Panc1 (cell line): ENCODE results near the gene EDAR. TPM values are rescaled to one million over a fixed set of nuclear protein-coding genes. Genes with fewer than 3 reads are reported as not detected.

ENCODE experiments used
- ATAC-seq: fragments of 200-7000 bp; cut with Tn5 transposase; 2 replicates; pipeline ENCODE4 v1.9.1; 2020; ENCODE audit warnings: mild to moderate bottlenecking, moderate library complexity
- BruUV-seq: library from RNA; stranded (reverse); fragments of 400-500 nt; replicated peaks from 2 replicates; lab custom pipeline; 2021; lab: Mats Ljungman, UMichigan
- CTCF ChIA-PET: fragments of 300-600 bp; sonication (Branson Sonifier 250); formaldehyde crosslinking; loops from one replicate; lab custom pipeline; 2022; ENCODE audit warnings: antibody characterized with exemption; lab: Charles Lee
- POLR2A ChIA-PET: fragments of 300-600 bp; sonication (Branson Sonifier 250); formaldehyde crosslinking; loops from one replicate; lab custom pipeline; 2022; ENCODE audit warnings: antibody characterized with exemption; lab: Charles Lee
- DNase-seq: peaks from one replicate; pipeline ENCODE4 v3.0.0-alpha.2; 2010; ENCODE audit warnings: low read depth, low spot score
- H3K27ac ChIP-seq: 2 replicates; pipeline ENCODE4 v1.5.1; 2011; ENCODE audit warnings: mild to moderate bottlenecking, low read length, inconsistent platforms
- H3K27me3 ChIP-seq: fragments of 200-500 bp; sonication (Bioruptor generic); 2 replicates; pipeline ENCODE4 v1.6.0; 2014; ENCODE audit warnings: low read length, inconsistent platforms; ENCODE audit not compliant: control insufficient read depth, insufficient read depth
- H3K36me3 ChIP-seq: fragments of 200-500 bp; sonication (Bioruptor generic); 2 replicates; pipeline ENCODE4 v1.5.1; 2014; ENCODE audit warnings: inconsistent platforms, mild to moderate bottlenecking, low read length, moderate library complexity; ENCODE audit not compliant: control insufficient read depth, insufficient read depth
- H3K4me1 ChIP-seq: 2 replicates; pipeline ENCODE4 v1.5.1; 2011; ENCODE audit warnings: inconsistent platforms, mild to moderate bottlenecking, low read length, moderate library complexity; ENCODE audit not compliant: control insufficient read depth, insufficient read depth
- H3K4me3 ChIP-seq, 2 experiments: 2 replicates each; pipeline ENCODE4 v1.5.1; 2011 to 2012; ENCODE audit warnings: low read depth in 2 of 2, low read length in 2 of 2, mild to moderate bottlenecking in 2 of 2, inconsistent platforms in 1 of 2, moderate library complexity in 1 of 2
- H3K9me3 ChIP-seq: fragments of 200-500 bp; sonication (Bioruptor generic); 2 replicates; pipeline ENCODE4 v1.5.1; 2014; ENCODE audit warnings: low read depth, mild to moderate bottlenecking, inconsistent platforms, low read length, moderate library complexity; ENCODE audit not compliant: control insufficient read depth, insufficient read depth
- POLR2AphosphoS5 ChIP-seq: IDR thresholded peaks from 2 replicates; pipeline ENCODE4 v1.6.1; 2012; ENCODE audit warnings: mild to moderate bottlenecking, low read depth, low read length, moderate library complexity
- SIN3A ChIP-seq: IDR thresholded peaks from 2 replicates; pipeline ENCODE4 v1.6.1; 2012; ENCODE audit warnings: low read depth, mild to moderate bottlenecking, low read length, moderate library complexity, borderline replicate concordance; ENCODE audit not compliant: insufficient read depth
- TCF7L2 ChIP-seq: IDR thresholded peaks from 2 replicates; pipeline ENCODE4 v1.6.1; 2011; ENCODE audit warnings: mild to moderate bottlenecking, low read depth, low read length, inconsistent platforms
- in situ Hi-C: cut with HindIII; loops from 2 replicates; pipeline ENCODE4 v1.10.0; 2016; ENCODE audit warnings: low sequenced_read_pairs, low pct_unique_long_range_greater_than_20kb
- intact Hi-C: fragments of 100-400 bp; cut with micrococcal nuclease; formaldehyde crosslinking; loops from one replicate; pipeline ENCODE4 v1.10.0; 2022; ENCODE audit not compliant: unreplicated experiment
- total RNA-seq: library from RNA; stranded (reverse); gene quantifications from one replicate; pipeline ENCODE4 v1.2.1, GENCODE V29; 2021; ENCODE audit not compliant: unreplicated experiment
- TF ChIP-seq, protein P1 (sequence below): fragments of 450-650 bp; IDR thresholded peaks from 2 replicates; pipeline ENCODE4 v1.5.1; 2017; ENCODE audit warnings: mild to moderate bottlenecking
- TF ChIP-seq, protein P2 (sequence below), 2 experiments: IDR thresholded peaks; 2 replicates each; pipeline ENCODE4 v1.6.1; 2011 to 2012; ENCODE audit warnings: low read depth in 2 of 2, control low read depth in 1 of 2, low read length in 1 of 2, mild to moderate bottlenecking in 1 of 2, moderate library complexity in 1 of 2; ENCODE audit not compliant: insufficient read depth in 1 of 2

EDAR gene
- total RNA-seq, 1 experiment from 2014 or later = not detected

DNA sequence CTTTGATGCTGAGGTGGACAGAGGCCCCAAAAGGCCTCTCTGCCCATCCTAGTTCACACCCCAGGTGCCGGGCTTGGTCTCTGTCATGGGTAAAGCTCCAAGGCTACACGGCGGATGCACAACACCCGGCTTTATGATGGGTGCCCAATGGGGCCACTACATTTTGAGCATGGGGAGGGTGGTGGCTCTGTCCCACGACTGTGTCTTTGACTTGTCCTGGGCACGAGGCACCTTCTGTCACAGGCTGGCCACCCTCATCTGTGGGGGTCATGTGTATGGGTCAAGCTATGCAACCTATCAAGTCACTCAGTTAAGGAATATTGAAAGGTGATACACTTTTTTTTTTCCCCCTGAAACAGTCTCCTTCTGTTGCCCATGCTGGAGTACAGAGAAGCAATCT is 63.7 kb downstream of the EDAR start:
- DNase-seq (no peak), ATAC-seq (no peak)
- Histone ChIP-seq H3K4me1 (no peaks in the 10 kb centered on the region), H3K27ac (no peak overlapping the region), H3K4me3 (no peak overlapping the region), H3K27me3 (no peaks in the 10 kb centered on the region), H3K36me3 (no peaks in the 10 kb centered on the region), H3K9me3 (no peaks in the 10 kb centered on the region)
- CTCF ChIA-PET = no interaction called here
- POLR2A ChIA-PET = no interaction called here
- BruUV-seq = no TSS peak
- no peak for TF ChIP-seq POLR2AphosphoS5
- TF ChIP-seq, protein P1, sequence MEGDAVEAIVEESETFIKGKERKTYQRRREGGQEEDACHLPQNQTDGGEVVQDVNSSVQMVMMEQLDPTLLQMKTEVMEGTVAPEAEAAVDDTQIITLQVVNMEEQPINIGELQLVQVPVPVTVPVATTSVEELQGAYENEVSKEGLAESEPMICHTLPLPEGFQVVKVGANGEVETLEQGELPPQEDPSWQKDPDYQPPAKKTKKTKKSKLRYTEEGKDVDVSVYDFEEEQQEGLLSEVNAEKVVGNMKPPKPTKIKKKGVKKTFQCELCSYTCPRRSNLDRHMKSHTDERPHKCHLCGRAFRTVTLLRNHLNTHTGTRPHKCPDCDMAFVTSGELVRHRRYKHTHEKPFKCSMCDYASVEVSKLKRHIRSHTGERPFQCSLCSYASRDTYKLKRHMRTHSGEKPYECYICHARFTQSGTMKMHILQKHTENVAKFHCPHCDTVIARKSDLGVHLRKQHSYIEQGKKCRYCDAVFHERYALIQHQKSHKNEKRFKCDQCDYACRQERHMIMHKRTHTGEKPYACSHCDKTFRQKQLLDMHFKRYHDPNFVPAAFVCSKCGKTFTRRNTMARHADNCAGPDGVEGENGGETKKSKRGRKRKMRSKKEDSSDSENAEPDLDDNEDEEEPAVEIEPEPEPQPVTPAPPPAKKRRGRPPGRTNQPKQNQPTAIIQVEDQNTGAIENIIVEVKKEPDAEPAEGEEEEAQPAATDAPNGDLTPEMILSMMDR = no peak
- in situ Hi-C loops (no loop called here), intact Hi-C loops (no loop called here)

DNA sequence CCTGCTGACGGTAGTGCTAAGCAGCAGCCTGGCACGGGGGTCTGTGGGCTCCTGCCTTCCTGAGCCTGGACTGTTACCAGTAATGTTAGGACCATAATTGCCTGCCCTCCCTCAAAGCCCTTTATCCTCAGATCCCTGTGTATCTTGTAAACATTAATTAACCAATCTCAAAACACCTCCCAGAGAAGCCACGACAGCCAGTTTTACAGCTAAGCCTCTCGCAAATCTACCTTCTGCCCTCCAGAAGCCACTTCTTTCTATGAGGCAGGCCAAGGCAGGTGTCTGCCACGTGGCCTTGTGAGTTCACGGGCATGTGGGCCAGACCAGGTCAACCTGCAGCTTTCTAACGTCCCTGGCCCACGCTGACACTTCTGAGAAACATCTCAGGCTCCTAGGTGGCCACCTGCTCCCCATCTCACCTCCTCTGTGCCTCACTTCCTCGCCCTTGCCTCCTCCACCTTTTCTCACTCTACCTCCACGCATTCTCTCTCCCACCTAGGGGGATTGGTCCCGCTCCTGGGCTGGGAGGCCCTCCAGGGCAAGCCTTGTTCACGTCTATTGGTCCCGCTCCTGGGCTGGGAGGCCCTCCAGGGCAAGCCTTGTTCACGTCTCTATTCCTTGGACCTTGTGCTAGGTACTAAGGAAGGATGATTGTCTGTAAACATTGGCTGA is 64.3 kb downstream of the EDAR start:
- Histone ChIP-seq H3K4me1 (no peaks in the 10 kb centered on the region), H3K36me3 (no peaks in the 10 kb centered on the region), H3K27ac (no peak overlapping the region), H3K4me3 (no peak overlapping the region), H3K27me3 (no peaks in the 10 kb centered on the region), H3K9me3 (no peaks in the 10 kb centered on the region)
- ATAC-seq = no peak
- CTCF ChIA-PET = no interaction called here
- no TSS peak for BruUV-seq
- TF ChIP-seq, protein P1 = no peak
- no peak for TF ChIP-seq SIN3A
- TF ChIP-seq, protein P2, sequence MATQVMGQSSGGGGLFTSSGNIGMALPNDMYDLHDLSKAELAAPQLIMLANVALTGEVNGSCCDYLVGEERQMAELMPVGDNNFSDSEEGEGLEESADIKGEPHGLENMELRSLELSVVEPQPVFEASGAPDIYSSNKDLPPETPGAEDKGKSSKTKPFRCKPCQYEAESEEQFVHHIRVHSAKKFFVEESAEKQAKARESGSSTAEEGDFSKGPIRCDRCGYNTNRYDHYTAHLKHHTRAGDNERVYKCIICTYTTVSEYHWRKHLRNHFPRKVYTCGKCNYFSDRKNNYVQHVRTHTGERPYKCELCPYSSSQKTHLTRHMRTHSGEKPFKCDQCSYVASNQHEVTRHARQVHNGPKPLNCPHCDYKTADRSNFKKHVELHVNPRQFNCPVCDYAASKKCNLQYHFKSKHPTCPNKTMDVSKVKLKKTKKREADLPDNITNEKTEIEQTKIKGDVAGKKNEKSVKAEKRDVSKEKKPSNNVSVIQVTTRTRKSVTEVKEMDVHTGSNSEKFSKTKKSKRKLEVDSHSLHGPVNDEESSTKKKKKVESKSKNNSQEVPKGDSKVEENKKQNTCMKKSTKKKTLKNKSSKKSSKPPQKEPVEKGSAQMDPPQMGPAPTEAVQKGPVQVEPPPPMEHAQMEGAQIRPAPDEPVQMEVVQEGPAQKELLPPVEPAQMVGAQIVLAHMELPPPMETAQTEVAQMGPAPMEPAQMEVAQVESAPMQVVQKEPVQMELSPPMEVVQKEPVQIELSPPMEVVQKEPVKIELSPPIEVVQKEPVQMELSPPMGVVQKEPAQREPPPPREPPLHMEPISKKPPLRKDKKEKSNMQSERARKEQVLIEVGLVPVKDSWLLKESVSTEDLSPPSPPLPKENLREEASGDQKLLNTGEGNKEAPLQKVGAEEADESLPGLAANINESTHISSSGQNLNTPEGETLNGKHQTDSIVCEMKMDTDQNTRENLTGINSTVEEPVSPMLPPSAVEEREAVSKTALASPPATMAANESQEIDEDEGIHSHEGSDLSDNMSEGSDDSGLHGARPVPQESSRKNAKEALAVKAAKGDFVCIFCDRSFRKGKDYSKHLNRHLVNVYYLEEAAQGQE (IDR thresholded peaks at IDR 0.05; ENCODE audit: insufficient read depth in 1 of 2, low read depth in 2 of 2, low read length in 1 of 2) = no peak
- no peak for TF ChIP-seq POLR2AphosphoS5
- no peak for TF ChIP-seq TCF7L2
- in situ Hi-C loops = no loop called here
- DNase-seq = no peak
- POLR2A ChIA-PET = no interaction called here
- intact Hi-C loops = no loop called here
